HG02588 (cell line): ENCODE measurements around the gene SRSF9.
"Not testable (repeated sequence)": the region's sequence is repeated elsewhere in the genome, so short reads cannot be mapped to it uniquely, and the experiment has no call there.

Source experiments
- ATAC-seq: cut with Tn5 transposase; IDR thresholded peaks from one replicate; pipeline ENCODE4 v1.9.1; 2021; ENCODE audit warnings: mild to moderate bottlenecking, moderate library complexity; ENCODE audit not compliant: unreplicated experiment

Gene SRSF9

GRCh38 chr12:120453060-120453750, 16.3 kb downstream of the SRSF9 start:
- ATAC-seq: no peak

- not testable (repeated sequence) for ATAC-seq
Measured at GRCh38 chr12:120452524-120452923, 17.0 kb downstream of the SRSF9 start.

- ATAC-seq: no peak
Measured at GRCh38 chr12:120447992-120448391, 21.6 kb downstream of the SRSF9 start.

GRCh38 chr12:120446844-120447178, 22.7 kb downstream of the SRSF9 start:
- ATAC-seq: not testable (repeated sequence)

DNA sequence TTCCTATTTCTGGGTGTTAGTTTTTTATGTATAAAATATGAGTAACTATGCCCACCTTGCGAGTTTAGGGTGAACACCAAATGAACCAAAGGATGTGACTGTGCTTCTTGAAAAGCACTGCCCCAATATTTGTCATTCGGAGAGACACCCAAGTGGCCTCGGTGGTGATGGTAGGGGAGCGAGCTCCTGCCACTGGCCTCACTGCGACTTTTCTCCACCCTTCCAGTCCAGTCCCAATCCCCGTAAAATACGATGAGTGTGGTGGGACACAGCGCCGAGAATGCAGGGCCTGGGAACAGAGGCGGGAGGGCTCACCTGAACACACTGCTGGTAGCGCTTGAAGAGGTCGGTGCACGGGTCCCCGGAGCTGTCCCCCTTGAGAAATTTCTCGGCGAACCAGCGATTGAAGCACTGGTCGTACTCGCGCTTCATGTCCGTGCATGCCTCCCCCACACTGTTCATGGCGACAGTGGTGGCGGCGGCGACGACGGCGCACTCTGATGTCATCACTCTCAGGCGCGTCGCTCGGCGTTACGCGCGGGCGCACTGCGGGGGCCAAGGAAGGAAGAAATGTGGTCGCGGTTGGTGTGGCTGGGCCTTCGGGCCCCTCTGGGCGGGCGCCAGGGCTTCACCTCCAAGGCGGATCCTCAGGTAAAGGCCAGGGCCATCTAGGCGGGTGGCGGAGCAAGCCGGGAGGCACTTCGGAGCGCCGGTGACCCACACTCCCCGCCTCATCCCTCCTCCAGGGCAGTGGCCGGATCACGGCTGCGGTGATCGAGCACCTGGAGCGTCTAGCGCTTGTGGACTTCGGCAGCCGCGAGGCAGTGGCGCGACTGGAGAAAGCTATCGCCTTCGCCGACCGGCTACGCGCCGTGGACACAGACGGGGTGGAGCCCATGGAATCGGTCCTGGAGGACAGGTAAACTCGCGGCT, 23.4 kb downstream of the SRSF9 start, which contains the start of the genes GATC and TRIAP1:
Gene GATC, plus strand, starts transcription at position 534 of the 933 bp plus-strand sequence. Its CDS starts 37 bp downstream, at position 571.
Gene TRIAP1, minus strand, starts transcription at position 474 of the 933 bp plus-strand sequence. Its CDS starts 12 bp downstream, at position 462.
- peak; percentile 86 for ATAC-seq

DNA sequence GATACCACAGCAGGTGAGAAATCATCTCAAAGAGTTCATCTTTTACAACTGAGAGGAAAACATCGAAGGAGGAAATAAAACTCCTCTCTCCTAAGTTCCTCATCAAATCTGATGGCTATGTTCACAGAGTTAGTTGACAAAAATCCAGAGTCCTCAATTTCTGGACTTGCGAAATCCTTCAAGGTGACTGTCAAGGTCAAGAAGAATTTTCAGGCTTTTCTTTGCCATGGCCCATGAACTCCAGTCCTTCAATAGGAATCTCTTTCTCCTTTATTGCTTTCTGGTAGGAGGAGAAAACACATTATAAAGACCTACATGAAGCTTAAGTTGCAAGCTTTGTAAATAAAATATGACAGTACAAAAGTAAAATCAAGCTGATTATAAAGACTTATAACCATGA, 24.9 kb downstream of the SRSF9 start:
- ATAC-seq: no peak

DNA sequence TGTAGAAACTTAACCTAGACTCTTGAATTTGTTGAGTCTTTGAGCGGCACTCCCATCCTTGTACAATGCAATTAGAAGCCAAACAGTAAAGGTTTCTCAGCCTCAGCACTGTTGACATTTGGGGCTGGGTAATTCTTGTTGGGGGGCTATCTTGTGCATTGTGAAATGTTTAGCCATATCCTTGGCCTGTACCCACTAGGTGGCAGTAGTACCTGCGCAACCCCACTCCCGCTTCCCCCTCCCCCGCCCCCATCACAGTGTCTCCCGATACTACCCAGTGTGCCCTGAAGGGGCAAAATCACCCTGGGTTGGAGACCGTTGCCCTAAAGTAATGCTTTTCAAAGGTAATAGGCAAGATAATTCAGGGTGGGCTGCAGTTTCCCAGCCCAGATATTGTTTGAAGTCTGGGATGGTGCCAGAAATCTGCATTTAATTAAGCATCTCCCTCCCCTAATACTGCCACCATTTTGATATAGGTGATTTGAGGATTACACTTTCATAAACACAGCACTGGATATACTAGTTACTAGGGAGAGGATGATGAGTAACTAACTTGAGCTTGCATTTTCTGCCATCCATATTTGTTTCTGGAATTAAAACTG, 29.8 kb downstream of the SRSF9 start:
- ATAC-seq: no peak

DNA sequence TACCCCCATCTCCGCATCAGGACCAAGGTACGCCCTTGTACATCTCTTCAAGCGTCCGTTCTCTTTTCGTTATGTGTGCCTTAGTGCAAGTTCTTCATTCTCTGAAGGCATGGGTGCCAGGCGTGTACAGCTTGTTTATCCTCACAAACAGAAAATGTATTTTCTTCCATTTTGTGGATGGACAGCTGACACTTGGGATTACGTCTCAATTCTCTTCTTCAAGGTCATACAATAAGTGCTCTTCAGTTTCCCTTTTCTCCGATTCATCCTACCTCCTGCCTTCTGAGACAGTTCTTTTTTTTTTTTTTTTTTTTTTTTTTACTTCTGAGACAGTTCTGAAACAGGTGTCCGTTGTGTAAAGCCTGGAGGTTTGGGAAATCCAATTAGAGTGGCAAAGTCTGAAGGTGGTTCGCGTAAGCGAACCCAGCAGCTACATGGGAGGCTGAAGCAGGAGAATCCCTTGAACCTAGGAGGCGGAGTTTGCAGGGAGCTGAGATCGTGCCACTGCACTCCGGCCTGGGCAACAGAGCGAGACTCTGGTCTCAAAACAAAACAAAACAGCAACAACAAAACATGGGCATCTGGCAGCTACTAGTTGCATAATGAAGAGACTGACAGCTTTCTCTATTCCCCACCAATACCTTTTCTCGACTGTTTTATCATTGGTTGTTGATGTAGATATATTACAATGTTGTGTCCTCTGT, 30.9 kb downstream of the SRSF9 start:
- ATAC-seq: no peak

DNA sequence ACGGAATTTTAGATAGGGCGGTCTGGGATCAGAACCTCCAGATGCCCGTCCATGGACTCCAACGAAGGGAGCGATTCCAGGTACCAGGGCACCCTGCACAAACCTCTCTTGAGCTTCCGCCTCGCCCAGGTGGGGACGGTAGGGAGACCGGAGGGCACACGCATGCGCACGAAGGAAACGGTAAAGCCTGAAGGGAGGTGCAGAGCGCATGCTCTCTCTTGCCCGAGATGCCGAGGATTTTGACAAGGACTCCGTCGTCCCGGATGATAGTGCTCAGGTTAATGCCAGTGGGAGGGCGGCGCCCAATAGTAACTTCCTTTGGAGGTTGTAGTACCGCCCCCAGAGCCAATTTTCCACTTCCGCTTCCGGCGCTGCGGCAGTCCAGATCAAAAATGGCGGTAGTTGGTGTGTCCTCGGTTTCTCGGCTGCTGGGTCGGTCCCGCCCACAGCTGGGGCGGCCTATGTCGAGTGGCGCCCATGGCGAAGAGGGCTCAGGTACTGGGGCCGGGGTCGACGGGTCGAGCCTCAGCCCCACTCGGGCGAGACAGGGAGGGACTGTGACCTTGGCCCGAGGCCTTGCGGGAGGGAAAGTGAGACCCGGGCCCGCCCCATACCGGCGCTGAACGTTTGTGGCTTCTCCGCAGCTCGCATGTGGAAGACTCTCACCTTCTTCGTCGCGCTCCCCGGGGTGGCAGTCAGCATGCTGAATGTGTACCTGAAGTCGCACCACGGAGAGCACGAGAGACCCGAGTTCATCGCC, 31.6 kb downstream of the SRSF9 start, which contains the start of gene COX6A1:
Gene COX6A1, plus strand, starts transcription at position 379 of the 760 bp plus-strand sequence. Its CDS starts 14 bp downstream, at position 393.
- ATAC-seq: peak; percentile 91

DNA sequence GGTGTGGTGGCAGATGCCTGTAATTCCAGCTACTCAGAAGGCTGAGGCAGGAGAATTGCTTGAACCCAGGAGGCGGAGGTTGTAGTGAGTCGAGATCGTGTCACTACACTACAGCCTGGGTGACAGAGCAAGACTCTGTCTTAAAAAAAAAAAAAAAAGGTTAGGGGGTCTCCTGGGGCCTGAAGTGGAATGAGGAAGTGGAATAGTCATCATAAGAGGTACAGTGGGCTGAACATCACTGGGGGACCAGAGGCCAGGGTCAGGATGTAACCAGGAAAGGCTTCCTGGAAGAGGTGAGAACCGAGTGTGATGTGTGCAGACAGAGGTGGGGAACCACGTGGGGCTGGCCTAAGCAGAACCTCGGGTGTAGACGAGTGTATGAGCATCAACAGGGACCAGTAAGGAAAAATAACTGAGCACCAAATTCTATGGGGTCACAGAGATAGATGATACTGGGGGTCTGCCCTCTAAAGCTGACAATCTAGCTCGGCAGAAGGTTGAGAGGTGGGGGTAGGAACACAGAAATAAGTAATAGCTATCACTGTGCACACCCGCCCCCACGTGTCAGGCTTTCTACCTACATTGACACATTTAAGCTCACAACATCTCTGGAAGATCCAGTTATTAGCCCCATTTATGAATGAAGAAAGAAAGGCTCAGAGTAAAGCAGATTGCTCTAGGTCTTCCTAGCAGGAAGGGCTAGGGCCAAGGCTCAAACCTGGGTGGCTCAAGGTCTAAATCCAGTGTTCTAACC, 36.6 kb downstream of the SRSF9 start:
- ATAC-seq: no peak

- ATAC-seq: no peak
Measured at GRCh38 chr12:120429368-120429767, 40.2 kb downstream of the SRSF9 start.

DNA sequence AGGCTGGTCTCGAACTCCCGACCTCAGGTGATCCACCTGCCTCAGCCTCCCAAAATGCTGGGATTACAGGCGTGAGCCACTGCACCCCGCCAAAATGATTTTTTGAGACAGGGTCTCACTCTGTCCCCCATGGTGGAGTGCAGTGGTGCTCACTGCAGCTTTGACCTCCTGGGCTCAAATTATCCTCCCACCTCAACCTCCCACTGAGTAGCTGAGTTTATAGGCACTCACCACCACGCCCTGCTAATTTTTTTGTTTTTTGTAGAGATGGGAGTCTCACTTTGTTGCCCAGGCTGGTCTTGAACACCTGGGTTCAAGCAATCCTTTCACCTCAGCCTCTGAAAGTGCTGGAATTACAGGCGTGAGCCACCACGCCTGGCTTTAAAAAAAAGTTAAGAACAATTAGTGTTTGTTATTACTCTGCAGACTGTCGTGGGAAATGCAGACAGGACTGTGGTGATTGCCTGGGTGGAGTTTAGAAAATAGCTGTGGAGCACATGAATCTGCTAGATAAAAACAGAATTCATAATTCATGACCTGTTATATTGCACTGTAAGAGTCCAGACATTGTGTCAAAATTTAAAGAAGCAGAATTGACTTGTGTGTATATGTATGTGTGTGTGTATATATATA, 40.8 kb downstream of the SRSF9 start:
- no peak for ATAC-seq

- ATAC-seq: no peak
Measured at GRCh38 chr12:120425797-120426196, 43.8 kb downstream of the SRSF9 start.

GRCh38 chr12:120422892-120423456, 46.6 kb downstream of the SRSF9 start:
- ATAC-seq: no peak

DNA sequence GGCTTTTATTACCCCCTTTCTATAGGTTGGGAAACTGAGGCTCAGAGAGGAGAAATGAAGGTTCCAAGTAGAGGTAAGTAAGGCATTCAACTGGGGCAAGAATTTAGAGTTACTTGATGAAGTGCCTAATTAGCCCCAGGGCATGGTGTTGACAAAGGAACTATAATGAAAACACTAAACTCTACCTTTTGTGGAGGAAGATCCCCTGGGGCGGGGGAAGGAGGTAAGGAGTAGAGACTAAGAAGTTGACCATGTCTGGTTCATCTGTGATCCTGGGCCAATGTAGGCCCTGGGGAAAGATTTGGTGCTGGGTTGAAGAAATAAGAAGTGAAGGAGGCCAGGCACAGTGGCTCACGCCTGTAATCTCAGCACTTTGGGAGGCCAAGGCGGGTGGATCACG, 47.8 kb downstream of the SRSF9 start:
- no peak for ATAC-seq

GRCh38 chr12:120417917-120418580, 51.5 kb downstream of the SRSF9 start:
- no peak for ATAC-seq

DNA sequence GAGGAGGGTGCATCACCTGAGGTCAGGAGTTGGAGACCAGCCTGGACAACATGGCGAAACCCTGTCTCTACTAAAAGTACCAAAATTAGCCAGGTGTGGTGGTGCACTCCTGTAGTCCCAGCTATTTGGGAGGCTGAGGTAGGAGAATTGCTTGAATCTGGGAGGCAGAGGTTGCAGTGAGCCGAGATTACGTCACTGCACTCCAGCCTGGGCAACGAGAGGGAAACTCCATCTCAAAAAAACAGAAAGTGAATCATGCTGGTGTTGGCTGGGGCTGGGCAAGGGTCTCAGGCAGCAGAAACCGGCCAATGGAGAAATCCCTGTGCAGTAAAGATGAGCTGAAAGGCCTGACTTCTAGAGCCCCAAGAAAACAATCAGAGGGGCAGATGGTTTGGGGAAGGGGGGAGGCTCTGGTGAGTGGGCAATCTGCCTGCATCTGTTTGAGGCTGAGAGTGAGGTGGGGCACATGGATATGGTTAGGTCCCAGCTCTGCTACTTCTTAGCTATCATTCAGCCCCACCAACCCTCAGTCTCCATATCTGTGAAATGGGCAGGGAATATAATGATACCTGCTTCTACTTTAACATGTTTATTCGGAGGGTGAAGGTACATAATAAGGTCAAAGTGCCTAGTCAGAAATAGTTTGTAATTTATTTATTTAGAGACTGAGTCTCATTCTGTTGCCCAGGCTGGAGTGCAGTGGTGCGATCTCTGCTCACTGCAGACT, 52.9 kb downstream of the SRSF9 start:
- no peak for ATAC-seq
